Lower leg skin (tissue), 3 donors: ENCODE data around the gene MAST4.

Experiments
- POLR2A ChIP-seq, 2 donors: fragments of 450-650 bp; IDR thresholded peaks; one replicate each; pipeline ENCODE4 v1.6.1; 2016 to 2017; ENCODE audit warnings: antibody characterized with exemption in 2 of 2, mild to moderate bottlenecking in 1 of 2, moderate library complexity in 1 of 2
- TF ChIP-seq, protein P1 (sequence below), 3 donors: fragments of 450-650 bp; IDR thresholded peaks; one replicate each; pipeline ENCODE4 v1.5.1; 2016; ENCODE audit warnings: antibody characterized with exemption in 3 of 3, mild to moderate bottlenecking in 3 of 3, moderate library complexity in 2 of 3

DNA sequence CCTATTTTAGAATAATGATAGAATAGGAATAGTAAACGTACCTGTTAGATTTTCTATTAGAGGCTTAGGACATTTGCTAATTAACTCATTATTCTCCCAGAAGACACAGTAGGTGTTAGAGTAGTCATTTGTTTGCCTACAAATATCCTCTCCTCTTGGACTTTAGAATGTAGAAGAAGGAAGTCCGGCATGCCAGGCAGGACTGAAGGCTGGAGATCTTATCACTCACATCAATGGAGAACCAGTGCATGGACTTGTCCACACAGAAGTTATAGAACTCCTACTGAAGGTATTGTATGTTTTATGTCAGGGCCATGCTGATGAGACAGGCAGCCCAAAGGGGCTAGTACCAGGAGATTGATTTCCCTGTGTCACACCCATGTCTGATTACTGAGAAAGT is 557.1 kb downstream of the MAST4 start:
- TF ChIP-seq POLR2A (IDR thresholded peaks at IDR 0.05) = no peak
- TF ChIP-seq, protein P1, sequence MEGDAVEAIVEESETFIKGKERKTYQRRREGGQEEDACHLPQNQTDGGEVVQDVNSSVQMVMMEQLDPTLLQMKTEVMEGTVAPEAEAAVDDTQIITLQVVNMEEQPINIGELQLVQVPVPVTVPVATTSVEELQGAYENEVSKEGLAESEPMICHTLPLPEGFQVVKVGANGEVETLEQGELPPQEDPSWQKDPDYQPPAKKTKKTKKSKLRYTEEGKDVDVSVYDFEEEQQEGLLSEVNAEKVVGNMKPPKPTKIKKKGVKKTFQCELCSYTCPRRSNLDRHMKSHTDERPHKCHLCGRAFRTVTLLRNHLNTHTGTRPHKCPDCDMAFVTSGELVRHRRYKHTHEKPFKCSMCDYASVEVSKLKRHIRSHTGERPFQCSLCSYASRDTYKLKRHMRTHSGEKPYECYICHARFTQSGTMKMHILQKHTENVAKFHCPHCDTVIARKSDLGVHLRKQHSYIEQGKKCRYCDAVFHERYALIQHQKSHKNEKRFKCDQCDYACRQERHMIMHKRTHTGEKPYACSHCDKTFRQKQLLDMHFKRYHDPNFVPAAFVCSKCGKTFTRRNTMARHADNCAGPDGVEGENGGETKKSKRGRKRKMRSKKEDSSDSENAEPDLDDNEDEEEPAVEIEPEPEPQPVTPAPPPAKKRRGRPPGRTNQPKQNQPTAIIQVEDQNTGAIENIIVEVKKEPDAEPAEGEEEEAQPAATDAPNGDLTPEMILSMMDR (IDR thresholded peaks at IDR 0.05) = no peak
